ENCODE data around the gene LIMA1. TPM values are rescaled to one million over a fixed set of nuclear protein-coding genes. Genes with fewer than 3 reads are reported as not detected.
"Not testable (repeated sequence)": the region's sequence is repeated elsewhere in the genome, so short reads cannot be mapped to it uniquely, and the experiment has no call there.

Gene LIMA1
- total RNA-seq, 1 donor from 2014 or later, result 79.4 TPM

DNA sequence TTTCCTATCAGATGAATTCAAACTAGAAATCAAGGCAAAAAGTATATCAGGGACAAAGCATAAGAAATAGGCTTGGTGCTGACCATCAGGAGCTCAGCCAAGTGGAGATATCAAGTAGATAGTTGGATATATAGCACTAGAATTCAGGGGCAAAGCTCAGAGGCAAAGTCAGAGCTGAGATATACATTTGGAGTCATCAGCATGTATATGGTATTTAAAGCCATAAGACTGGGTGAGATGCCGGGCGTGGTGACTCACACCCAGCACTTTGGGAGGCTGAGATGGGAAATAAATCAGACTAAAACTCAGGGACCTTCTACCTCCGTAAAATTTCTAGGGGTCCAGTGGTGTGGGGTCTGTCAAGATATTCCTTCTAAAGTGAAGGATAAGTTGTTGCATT, 38.9 kb upstream of the LIMA1 start:
- intact Hi-C loops (cut with DNase I), result no loop called here
- TF ChIP-seq, protein P1, sequence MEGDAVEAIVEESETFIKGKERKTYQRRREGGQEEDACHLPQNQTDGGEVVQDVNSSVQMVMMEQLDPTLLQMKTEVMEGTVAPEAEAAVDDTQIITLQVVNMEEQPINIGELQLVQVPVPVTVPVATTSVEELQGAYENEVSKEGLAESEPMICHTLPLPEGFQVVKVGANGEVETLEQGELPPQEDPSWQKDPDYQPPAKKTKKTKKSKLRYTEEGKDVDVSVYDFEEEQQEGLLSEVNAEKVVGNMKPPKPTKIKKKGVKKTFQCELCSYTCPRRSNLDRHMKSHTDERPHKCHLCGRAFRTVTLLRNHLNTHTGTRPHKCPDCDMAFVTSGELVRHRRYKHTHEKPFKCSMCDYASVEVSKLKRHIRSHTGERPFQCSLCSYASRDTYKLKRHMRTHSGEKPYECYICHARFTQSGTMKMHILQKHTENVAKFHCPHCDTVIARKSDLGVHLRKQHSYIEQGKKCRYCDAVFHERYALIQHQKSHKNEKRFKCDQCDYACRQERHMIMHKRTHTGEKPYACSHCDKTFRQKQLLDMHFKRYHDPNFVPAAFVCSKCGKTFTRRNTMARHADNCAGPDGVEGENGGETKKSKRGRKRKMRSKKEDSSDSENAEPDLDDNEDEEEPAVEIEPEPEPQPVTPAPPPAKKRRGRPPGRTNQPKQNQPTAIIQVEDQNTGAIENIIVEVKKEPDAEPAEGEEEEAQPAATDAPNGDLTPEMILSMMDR (IDR thresholded peaks at IDR 0.05), result no peak
- H3K9me3 ChIP-seq, result no peaks in the 10 kb centered on the region
- peaks cover 0 to 10% of the 10 kb centered on the region in 2 donors for H3K4me1 ChIP-seq
- H3K27ac ChIP-seq, result no peak overlapping the region
- no peak for DNase-seq (ENCODE audit: low spot score in 2 of 2)
- H3K27me3 ChIP-seq, result no peaks in the 10 kb centered on the region
- H3K4me3 ChIP-seq, result no peak overlapping the region
- H3K36me3 ChIP-seq, result no peaks in the 10 kb centered on the region

DNA sequence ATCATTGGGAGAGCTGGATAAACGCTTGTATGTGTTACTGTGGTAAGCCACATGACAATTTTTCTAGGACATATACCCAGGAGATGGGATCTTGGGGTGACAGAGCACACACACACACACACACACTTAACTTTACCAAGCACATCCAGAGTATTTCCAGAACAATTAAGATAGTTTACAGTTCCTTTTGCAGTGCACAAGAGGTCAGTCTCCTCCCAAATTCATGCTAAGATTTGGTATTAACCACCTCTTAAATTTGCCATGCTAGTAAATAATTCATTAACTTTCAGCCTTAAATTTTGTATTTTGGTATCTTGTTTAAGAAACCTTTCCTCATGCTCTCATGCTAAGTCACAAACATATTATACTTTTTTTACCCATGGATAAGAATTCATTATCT, 33.9 kb upstream of the LIMA1 start:
- H3K4me3 ChIP-seq, result no peak overlapping the region
- H3K27me3 ChIP-seq, result no peaks in the 10 kb centered on the region
- TF ChIP-seq, protein P1 (IDR thresholded peaks at IDR 0.05), result no peak
- H3K9me3 ChIP-seq, result no peaks in the 10 kb centered on the region
- no peaks in the 10 kb centered on the region for H3K36me3 ChIP-seq
- DNase-seq (ENCODE audit: low spot score in 2 of 2), result no peak
- intact Hi-C loops (cut with DNase I), result loop anchor here (10.0 kb wide), 1 partner anchor 132 kb away; no protein-coding TSS in a partner anchor
- no peaks in the 10 kb centered on the region for H3K4me1 ChIP-seq
- no peak overlapping the region for H3K27ac ChIP-seq

DNA sequence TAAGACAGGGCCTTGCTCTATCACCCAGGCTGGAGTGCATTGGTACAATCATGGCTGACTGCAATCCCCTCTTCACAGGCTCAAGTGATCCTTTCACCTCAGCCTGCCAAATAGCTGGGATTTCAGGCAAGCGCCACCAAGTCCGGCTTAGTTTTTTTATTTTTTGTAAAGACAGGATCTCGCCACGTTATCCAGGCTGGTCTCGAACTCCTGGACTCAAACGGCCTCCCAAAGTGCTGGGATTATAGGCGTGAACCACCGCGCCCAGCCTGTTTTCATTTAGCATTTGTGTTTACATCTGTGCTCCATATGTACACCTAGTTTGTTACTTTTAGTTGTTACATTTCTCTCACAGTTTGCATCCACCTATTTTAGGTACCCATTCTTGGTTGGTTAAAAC, 32.5 kb upstream of the LIMA1 start:
- TF ChIP-seq, protein P1 (IDR thresholded peaks at IDR 0.05), result no peak
- intact Hi-C loops (cut with DNase I), result loop anchor here (2.0 to 10.0 kb wide), 3 partner anchors 95 to 241 kb away; no protein-coding TSS in a partner anchor
- no peaks in the 10 kb centered on the region for H3K36me3 ChIP-seq
- no peaks in the 10 kb centered on the region for H3K27me3 ChIP-seq
- no peaks in the 10 kb centered on the region for H3K4me1 ChIP-seq
- H3K9me3 ChIP-seq, result no peaks in the 10 kb centered on the region
- no peak for DNase-seq (ENCODE audit: low spot score in 2 of 2)
- H3K27ac ChIP-seq, result no peak overlapping the region
- no peak overlapping the region for H3K4me3 ChIP-seq

DNA sequence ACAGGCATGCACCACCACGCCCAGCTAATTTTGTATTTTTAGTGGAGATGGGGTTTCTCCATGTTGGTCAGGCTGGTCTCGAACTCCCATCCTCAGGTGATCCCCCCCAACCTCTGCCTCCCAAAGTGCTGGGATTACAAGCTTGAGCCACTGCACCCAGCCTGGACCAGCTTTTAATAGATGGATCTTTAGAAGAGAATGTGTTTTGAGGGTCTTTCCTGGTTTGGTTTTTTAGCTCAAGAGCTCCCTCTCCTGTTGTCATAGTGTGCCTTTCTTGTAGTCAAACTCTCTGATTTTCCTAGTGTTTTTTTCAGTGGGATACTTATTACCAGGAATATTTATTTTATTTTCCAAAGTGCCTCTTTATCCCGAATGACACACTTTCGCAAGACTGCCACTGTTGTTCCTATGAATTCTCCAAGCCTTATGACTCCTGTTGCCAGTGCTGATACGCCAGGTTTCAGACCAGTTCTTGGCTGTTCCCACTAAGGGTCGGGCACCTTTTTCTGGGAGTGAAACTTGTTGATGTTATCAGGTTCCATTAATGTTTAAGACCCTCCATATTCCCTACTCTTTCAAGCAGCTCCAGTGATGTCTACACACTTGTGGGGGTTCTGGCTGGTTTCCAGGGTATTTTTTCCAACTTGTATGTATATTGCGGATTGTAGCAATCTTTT, 31.5 kb upstream of the LIMA1 start:
- H3K27me3 ChIP-seq, result no peaks in the 10 kb centered on the region
- DNase-seq (ENCODE audit: low spot score in 2 of 2), result no peak
- H3K4me3 ChIP-seq, result no peak overlapping the region
- H3K36me3 ChIP-seq, result no peaks in the 10 kb centered on the region
- intact Hi-C loops (cut with DNase I), result loop anchor here (2.0 to 10.0 kb wide), 3 partner anchors 94 to 240 kb away; no protein-coding TSS in a partner anchor
- H3K27ac ChIP-seq, result no peak overlapping the region
- H3K9me3 ChIP-seq, result no peaks in the 10 kb centered on the region
- no peaks in the 10 kb centered on the region for H3K4me1 ChIP-seq
- TF ChIP-seq, protein P1 (IDR thresholded peaks at IDR 0.05), result peak; percentile 27 to 65 (median 47)

DNA sequence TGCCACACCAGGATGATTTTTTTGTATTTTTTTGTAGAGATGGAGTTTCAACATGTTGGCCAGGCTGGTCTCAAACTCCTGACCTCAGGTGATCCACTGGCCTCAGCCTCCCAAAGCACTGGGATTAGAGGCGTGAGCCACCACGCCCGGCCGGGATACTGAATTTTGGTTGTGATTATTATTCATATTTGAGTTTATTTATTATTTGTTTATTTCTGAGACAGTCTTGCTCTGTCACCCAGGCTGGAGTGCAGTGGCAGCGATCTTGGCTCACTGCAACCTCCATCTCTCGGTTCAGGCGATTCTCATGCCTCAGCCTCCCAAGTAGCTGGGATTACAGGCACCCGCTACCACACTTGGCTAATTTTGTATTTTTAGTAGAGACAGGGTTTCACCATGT, 30.7 kb upstream of the LIMA1 start:
- not testable (repeated sequence) for H3K36me3 ChIP-seq; H3K27me3 ChIP-seq; H3K9me3 ChIP-seq; H3K27ac ChIP-seq; H3K4me1 ChIP-seq; DNase-seq (ENCODE audit: low spot score in 2 of 2); H3K4me3 ChIP-seq
- intact Hi-C loops (cut with DNase I), result loop anchor here (2.0 to 10.0 kb wide), 3 partner anchors 93 to 239 kb away; no protein-coding TSS in a partner anchor

DNA sequence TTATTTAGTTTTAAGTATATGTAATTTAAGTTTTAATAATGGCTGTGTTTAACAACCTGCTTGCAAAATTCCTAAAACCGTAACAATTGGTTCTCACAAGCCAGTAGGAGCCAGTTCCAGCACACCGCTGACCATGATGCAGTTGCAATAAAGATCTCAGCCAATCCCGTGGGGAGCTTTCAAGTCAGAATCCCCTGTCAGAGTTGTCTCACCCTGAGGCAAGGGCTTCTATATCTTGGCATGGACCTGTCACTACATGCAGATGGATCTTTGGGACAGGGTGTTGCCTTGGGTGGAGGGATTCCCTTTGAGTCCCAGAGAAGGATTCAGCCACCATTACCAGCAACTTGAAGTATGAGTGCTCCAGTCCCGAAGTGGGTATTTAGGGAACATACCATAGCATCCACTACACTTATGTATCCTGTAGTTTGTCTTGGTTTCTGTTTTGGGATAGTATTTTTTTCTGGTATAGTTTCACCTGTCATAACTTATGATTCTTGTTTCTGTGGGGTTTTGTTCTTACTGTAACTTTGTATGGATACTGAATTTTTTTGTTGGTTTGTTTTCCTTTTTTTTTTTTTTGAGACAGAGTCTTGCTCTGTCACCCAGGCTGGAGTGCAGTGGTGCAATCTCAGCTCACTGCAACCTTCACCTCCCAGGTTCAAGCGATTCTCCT, 30.1 kb upstream of the LIMA1 start:
- Histone ChIP-seq H3K27me3 (no peaks in the 10 kb centered on the region), H3K27ac (no peak overlapping the region), H3K9me3 (no peaks in the 10 kb centered on the region), H3K4me3 (no peak overlapping the region), H3K4me1 (no peaks in the 10 kb centered on the region), H3K36me3 (no peaks in the 10 kb centered on the region)
- DNase-seq (ENCODE audit: low spot score in 2 of 2), result no peak
- intact Hi-C loops (cut with DNase I), result loop anchor here (10.0 kb wide), 1 partner anchor 129 kb away; no protein-coding TSS in a partner anchor
- TF ChIP-seq, protein P1 (IDR thresholded peaks at IDR 0.05), result no peak

DNA sequence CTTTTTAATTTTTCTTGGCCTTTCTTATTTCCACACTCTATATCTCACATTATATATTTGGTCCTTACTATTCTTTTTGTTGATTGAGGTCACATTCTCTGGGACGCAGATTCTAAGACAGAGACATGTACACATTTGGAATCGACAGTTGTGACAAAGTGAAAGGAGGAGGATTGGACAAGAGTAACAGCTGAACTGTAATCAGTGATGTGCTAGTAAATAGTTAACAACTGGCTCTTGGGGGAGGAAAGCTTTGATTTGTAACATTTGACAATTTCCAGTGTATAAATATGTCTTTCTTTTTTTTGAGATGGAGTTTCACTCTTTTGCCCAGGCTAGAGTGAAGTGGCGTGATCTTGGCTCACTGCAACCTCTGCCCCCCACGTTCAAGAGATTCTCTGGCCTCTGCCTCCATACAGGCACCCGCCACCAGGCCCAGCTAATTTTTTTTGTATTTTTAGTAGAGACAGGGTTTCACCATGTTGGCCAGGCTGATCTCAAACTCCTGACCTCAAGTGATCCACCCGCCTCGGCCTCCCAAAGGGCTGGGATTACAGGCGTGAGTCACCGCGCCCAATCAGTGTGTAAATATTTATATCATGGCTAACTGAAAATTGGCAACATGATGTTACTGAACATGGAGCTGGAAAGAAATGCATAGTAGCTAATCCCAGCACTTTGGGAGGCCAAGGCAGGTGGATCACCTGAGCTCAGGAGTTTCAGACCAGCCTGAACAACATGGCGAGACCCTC, 28.7 kb upstream of the LIMA1 start:
- H3K4me1 ChIP-seq; H3K9me3 ChIP-seq; H3K4me3 ChIP-seq; DNase-seq (ENCODE audit: low spot score in 2 of 2); H3K27ac ChIP-seq; H3K27me3 ChIP-seq; H3K36me3 ChIP-seq: not testable (repeated sequence)
- intact Hi-C loops (cut with DNase I), result loop anchor here (10.0 kb wide), 1 partner anchor 127 kb away; no protein-coding TSS in a partner anchor

Data from ascending aorta (tissue), 2 donors.